Retinal pigment epithelial cell (primary cell): Measurements from ENCODE around the gene FAM240B.

Source experiments
- DNase-seq: peaks from one replicate; pipeline ENCODE4 v3.0.0-alpha.2; 2010; ENCODE audit warnings: low read depth
- H3K4me3 ChIP-seq: 2 replicates; pipeline ENCODE4 v1.5.1; 2011; ENCODE audit warnings: mild to moderate bottlenecking, low read length, control low read depth, moderate library complexity
- TF ChIP-seq, protein P1 (sequence below): conservative IDR thresholded peaks from 2 replicates; pipeline ENCODE4 v1.5.1; 2011; ENCODE audit warnings: low read depth, low read length, control low read depth, inconsistent platforms

Gene FAM240B

DNA sequence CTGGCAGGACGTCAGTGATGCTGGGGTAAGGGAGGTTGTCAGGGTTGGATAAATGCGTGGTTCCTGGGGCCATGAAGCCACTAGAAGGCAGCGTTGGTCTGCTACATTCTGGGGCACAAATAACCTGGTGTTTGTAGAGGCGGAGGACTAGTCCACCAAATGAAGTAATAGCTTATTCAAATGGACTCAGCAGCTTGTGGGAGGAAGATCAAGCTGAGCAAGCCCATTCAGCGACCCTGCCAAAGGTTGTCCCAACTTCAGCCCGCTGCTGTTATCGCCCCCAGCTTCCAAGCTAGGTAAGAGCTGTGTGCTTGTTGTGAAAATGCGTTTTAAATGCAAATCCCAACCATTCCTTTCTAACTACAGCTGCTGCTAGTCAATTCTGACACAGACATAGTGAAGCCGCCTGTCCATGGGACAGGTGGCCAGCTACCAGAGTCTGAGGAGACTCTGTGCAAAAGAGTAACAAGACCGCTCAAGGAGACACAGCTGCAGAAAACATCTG lies 7.6 kb upstream of the FAM240B start:
- peak; percentile 24 for DNase-seq
- H3K4me3 ChIP-seq = no peak overlapping the region
- TF ChIP-seq, protein P1, sequence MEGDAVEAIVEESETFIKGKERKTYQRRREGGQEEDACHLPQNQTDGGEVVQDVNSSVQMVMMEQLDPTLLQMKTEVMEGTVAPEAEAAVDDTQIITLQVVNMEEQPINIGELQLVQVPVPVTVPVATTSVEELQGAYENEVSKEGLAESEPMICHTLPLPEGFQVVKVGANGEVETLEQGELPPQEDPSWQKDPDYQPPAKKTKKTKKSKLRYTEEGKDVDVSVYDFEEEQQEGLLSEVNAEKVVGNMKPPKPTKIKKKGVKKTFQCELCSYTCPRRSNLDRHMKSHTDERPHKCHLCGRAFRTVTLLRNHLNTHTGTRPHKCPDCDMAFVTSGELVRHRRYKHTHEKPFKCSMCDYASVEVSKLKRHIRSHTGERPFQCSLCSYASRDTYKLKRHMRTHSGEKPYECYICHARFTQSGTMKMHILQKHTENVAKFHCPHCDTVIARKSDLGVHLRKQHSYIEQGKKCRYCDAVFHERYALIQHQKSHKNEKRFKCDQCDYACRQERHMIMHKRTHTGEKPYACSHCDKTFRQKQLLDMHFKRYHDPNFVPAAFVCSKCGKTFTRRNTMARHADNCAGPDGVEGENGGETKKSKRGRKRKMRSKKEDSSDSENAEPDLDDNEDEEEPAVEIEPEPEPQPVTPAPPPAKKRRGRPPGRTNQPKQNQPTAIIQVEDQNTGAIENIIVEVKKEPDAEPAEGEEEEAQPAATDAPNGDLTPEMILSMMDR = peak; percentile 73

DNA sequence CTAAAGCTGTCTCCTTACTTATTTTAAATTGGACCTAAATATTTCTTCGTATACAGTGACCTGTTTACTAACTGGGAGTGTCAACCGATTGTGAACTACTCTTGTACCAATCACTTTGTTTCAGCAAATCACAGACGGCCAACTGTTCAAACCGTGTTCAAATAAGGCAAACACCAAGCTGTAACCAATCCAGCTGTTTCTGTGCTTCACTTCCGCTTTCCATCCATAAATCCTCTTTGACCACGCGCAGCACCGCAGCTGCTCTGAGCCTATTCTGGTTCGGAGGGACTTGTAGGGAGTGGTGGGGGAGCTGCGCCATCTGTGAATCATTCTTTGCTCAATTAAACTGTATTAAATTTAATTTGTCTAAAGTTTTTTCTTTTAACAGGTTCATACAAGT lies 4.8 kb upstream of the FAM240B start:
- TF ChIP-seq, protein P1 = no peak
- H3K4me3 ChIP-seq = no peak overlapping the region
- DNase-seq = no peak

DNA sequence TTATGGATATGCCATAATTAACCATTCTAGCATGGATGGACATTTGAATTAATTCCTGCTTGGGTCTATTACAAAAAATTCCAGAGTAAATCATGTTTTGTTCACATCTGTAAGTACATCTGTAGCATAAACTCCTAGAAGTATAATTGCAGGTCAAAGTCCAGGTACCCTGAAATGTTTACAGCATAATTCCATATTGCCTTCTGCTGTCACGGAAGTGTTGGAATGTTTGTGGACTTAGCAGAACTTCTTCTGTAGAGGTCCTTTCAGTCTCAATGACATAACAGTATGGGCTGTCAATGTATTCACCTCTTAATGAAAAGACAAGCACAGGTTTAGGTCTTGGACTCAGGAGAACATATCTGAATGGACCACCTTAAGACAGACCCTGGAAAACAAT lies 1.8 kb downstream of the FAM240B start:
- DNase-seq = no peak
- no peak overlapping the region for H3K4me3 ChIP-seq
- TF ChIP-seq, protein P1 = no peak

DNA sequence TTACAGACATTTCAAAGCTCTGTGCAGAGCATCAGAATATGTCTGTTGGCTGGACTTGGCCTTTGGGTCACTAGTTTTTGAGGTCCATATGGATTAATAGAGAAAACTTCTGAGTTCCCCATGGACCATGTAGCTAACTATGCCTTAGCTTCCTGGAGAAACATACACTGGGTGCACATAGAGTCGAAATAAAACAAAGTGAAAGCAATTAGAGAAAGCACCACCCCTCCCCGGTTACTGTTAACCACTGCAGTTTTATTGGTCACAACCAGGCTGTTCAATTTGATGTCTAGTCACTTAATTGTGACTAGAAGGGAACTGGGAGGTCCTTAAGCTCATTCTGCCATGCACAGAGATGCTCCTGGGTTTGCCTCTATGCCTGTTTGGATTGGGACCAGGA lies 4.2 kb downstream of the FAM240B start:
- TF ChIP-seq, protein P1 = no peak
- DNase-seq = no peak

DNA sequence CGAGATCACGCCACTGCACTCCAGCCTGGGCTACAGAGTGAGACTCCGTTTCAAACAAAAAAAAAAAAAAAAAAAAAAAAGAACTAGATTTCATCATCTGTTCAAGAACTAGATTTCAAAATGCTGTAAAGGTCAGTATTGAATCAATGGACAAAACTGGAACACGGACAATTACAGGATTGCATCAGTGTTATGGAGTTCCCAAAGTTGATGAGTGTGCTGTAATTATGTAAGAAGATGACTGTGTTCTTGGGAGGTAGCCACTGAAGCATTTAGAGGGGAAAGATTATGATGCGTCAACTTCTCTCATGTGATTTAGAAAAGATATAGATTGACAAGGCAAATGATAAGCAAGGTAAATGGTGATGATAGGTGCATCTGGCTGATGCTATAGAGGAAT lies 6.5 kb downstream of the FAM240B start:
- H3K4me3 ChIP-seq = no peak overlapping the region
- TF ChIP-seq, protein P1 = no peak
- no peak for DNase-seq

More for the DNA sequence above, 4.2 kb downstream of the FAM240B start:
- no peak overlapping the region for H3K4me3 ChIP-seq

DNA sequence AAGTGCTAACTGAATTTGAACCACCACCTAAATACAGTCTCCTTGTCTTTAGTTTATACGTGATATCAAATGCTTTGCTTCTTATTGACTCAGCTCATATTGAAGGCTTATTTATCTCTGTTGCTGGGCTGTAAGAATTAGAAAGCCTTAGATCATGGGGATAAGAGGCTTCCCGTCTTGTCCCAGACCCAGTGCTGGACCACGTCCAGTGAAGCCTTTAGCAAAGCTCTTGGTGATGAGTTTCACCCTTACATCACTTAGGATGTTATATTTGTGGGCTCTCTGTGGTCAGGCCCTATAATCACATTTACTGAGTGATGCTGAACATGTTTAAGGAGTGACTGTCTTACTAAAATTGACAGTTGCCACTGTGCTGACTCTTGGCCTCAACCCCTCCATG lies 11.2 kb downstream of the FAM240B start:
- no peak overlapping the region for H3K4me3 ChIP-seq
- DNase-seq = no peak

More for the DNA sequence above, 11.2 kb downstream of the FAM240B start:
- TF ChIP-seq, protein P1 = no peak
